GM21825 (cell line): ENCODE results near the gene RCAN2.

Experiments
- ATAC-seq: cut with Tn5 transposase; IDR thresholded peaks from one replicate; pipeline ENCODE4 v1.9.1; 2021; ENCODE audit warnings: mild to moderate bottlenecking, moderate library complexity; ENCODE audit not compliant: unreplicated experiment

Gene RCAN2

DNA sequence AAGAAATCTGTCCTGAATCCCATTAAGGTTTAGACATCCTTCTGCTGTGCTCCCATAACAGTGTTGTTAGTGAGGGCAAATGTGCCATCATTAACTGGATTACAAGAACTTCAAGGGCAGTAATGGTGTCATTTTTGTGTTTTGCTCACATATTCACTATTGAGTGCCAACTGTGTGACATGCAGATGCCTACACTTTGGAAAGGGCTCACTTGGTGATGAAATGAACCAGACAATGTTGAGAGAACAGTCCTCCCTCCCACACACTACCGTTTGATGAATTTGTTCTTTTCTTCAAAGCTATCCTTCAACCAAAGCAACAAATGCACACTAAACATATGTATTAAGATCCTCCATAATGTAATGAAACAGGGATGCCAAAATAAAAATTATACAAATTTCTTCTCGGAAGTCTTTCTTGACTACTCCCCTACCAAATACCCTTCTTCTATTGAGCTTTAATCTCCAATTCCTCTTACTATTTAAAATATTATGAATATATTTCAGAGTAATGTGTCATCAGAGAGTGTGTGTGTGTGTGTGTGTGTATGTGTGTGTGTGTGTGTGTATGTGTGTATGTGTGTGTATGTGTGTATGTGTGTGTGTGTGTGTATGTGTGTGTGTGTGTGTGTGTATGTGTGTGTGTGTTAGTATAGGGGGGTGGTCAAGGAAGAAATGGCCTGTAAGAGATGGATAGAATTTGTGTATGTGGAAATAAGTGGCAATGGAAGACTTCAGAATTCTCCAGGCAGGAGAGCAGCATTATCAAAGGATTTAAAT lies 228.1 kb downstream of the RCAN2 start:
- ATAC-seq: no peak

DNA sequence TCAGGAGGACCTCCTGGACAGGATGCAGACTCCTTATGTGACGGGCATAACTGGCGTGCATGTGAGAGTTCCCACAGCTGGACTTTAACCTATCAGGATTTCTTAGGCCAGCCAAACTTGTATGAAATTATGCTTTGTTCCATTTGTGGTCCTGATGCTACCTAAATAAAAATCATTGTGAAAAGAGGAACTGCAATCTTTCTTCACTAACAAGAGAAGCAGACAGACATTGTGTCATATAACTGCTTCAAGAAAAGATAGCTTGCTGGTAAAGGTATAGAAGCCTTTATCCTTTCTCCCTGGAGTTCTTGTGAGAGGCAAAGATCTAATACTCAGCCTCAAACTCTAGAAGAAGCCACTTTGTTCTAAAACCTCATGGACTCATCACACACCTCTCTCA lies 233.0 kb downstream of the RCAN2 start:
- ATAC-seq: no peak

DNA sequence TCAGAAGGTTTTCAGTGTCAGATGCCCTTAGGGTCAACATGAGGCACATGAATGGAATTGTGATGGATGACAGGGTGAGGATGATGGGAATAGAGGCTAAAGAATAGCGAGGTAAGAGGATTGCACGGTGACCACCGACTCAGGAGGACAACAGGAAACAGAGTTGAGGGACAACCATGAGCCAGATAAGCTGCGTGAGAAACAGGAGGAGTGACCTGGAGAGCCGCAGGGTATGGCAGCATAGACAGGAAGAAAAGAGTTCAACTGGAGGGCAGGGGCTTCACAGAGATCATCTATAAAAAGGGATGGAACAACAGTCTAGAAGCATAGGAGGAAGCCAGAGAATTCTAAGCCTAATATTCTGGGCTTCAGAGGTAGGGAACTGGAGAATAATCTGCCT lies 235.7 kb downstream of the RCAN2 start:
- ATAC-seq: no peak

DNA sequence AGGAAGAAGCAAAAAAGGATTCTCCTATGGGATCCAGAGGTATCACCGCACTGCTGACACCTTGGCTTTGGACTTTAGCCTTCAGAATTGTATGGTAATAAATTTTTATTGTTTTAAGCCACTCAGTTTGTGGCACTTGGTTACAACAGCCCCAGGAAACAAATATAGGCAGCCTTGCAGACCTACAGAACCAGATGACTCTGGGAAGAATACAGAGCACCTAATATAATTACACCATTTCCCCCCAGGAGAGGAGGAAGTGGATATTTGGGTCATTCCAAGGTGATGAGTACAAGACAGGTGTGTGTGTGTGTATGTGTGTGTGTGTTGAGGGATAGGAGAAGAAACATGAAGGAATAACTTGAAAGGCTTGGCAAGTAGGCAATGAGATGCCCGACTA lies 236.3 kb downstream of the RCAN2 start:
- ATAC-seq: no peak

DNA sequence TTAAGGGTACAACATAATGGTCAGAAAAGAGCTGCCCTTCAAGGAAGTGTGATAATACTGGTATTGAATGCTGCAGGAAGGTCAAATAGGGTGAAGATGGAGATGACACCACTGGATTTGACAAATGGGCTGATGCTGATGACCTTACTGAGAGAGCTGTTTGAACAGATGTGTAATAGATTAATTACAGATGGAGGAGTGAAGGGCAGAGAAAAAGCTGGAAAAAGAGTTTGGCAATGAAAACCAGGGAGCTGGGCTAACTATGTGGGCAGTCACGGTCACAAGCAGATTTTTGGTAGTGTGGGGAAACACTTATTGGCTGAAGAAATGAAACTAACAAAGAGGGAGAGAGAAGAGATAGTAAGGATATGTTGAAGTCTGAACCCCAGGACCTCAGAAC lies 236.9 kb downstream of the RCAN2 start:
- no peak for ATAC-seq

DNA sequence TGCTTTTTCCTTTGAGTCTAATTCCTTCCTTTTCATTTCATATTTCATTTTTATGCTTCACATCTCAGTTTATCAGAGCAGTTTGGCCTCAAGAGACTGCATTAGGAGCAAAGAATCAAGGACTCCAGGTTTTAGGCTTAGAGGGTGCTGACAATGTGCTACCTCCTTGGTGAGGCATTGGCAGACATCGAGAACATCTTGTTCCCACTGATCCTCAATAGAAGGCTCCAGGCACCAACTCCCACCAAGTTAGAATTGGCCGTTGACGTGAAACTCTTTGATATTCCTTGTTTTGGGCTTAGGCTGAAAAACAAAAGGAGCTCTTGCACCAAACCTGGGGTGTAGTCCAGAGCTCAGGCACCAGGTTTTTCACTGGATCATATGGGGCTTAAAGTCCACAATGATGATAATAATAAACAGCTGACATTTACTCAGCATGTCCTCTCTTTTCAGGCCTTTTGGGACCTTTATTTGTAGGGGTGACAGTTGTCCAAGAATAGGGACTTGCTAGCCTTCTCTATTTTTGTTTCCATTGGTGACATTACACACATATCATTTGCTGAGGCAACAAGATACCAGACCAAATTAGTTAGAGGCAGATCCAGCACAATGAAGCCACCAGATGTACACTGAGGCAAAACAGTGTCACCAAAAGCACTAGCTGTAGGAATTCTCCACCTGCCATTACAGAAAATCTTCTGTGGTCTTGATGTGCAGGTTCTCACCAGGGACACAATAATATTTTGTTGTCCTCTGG lies 239.5 kb downstream of the RCAN2 start:
- ATAC-seq: no peak

DNA sequence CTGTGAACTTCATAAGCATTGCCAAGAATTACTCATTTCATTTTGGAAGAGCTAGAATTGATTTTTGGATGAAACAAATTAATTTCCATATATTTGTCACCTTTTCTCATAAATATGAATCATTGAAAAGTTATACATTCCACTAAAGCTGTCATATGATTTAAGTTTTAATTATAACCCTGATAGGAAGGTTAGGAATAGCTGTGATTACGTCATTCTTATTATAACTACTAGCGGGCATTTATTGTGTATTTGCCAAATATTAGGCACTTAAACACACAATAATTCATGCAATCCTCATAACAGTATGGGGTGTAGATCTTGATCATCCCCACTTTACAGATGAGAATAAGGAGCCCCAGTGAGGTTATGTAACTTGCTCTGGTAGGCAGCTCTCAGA lies 243.1 kb downstream of the RCAN2 start:
- no peak for ATAC-seq

DNA sequence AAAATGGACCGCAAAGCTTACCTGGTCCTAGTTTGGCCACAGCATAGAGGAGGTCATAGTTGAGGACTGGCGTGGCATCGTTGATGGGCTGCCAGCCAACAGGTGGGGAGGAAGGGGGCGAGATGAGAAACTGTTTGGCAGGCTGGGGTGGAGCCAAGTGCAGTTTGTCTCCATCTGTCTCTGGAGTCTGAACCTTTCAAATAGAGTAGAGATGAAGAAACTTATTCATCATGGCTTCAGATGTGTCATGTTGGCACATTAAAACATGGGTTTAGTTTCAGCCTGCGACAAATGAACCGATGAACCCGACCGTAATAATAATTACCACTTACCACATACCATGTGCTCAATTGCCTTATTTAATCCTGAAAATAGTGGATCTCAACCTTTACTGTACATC lies 244.5 kb downstream of the RCAN2 start:
- ATAC-seq: no peak

DNA sequence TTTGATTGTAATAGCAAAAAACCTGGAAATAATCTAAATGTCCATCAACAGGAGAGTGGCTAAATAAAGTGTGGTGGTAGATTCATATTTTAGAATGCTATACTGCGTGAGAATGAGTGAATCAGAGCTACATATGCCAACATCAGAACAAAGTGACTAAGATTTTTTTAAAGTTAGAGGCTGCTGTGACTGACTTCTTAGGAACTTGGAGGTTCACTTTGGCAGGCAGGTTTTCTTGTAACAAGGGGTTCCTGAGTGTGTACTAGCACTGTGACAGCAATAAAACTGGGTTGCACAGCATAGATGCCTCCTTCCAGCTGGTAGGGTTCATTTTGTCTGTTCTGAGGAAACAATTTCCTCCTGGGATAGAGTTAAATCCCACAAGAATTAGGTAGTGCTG lies 245.2 kb downstream of the RCAN2 start:
- ATAC-seq: no peak

DNA sequence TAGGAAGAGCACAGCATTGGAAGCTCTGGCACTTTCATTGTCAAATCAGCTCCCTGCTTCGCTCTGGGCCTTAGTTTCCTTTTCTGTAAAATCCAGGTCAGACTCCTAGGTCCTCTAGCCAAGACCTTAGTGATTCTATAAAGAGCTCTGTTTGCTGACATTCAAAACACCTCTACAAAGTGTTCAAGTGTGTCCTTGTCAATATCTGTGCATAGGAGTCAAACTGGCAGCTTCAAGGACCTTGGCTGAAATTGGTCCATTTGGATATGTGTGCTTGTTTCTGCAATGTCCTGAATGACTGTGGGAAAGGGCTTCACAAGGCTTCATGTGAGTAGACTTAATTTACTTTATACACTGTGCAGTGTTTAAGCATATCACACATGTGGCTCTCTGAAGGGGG lies 246.6 kb downstream of the RCAN2 start:
- ATAC-seq: no peak

DNA sequence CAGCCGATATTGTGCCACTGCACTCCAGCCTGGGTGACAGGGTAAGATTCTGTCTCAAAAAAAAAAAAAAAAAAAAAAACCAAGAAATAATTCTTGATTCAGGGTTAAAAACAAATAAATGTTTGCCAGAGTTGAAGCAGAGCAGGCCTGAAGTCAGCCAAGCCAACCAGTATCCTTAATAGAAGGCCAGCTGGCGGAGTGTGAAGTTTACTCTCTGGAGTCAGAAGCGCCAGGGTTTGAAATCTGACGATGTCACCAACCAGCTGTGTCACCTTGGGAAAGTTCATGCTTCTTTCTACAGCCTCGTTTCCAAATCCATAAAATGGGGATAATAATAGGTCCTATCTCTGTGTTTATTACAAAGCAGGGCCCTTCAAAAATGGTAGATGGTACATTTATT lies 247.5 kb downstream of the RCAN2 start:
- ATAC-seq: no peak

DNA sequence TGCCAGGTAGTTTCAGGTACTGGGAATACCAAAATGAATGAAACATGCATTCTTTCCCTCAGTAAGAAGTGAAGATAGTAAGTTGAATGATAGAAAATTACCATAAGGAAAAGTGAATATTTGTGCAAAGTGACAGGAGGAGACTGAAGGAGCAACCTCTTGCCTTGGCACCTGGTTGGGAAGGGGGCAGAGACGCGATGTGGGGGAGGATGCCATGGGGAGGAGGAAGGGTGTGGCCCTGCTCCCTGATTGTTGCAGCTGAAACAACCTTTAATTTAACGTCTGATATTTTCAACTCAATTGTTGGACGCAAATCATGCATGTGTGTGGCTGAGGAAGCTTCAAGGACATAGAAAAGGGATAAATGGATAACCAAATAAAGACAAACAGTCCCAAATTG lies 248.3 kb downstream of the RCAN2 start:
- no peak for ATAC-seq

DNA sequence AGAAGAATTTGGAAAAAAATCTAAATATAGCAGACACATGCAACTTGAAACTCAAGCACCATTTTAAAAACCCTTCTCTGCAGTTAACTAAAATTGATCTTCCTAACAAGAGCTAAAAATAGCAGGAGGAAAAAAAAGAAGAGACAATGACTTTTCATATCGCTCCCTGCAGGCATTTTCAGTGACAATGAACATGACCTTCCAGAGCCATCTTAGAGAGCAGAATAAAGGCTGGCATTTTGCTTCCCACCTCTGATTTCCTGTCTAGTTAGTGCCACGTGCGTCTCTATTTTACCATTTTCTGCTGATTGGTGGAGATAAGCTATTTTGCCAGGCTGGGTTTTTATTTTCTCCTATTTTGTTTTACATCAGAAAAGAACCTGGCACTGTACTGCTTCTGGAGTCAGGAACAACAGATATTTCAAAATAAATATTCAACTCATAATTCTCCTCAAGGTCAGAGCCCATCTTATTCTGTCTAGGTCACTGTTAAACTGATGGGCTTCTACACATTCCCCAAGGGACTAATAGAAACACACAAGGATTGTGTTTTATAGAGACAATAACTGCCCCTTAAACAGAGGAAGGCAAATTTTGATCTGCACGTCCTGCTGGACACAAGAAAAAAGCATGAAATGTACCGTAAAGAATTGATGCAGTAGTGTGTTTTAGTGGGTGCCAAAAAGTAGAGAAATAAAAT lies 250.2 kb downstream of the RCAN2 start:
- no peak for ATAC-seq

DNA sequence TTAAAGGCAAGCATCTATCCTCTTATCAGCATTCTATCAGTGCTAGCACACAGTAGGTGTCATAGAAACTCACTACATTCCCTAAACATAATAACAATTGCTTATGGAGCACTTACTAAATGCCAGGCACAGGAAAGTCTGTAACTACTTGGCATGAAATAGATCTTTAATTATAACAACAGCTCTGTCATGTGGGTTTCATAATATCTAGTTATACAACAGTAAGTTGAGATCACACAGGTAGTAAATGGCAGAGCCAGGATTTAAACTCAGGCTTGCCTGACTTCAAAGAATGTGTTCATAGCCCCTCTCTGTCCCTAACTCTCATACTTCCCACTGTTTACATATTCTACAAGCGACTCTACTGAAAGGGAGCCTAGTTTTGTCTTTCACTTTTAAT lies 254.5 kb downstream of the RCAN2 start:
- no peak for ATAC-seq

DNA sequence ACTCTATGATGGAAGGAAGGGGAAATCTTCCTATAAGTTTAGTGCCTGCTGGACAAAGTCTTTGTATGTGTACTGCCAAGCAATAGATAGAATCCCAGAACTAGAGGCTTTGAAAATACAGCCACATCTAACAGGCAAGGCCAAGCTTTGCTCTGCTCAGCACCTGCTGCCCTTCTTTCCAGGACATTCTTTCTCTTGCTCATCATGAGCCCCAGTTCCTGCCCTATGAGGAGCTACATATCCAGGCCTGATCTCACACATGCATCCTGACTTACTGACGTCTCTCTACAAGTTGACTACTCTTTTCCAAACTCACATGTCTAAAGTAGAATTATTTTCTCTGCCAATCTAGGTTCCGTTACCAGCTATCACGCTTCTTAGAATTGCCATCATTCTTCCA lies 256.0 kb downstream of the RCAN2 start:
- no peak for ATAC-seq

DNA sequence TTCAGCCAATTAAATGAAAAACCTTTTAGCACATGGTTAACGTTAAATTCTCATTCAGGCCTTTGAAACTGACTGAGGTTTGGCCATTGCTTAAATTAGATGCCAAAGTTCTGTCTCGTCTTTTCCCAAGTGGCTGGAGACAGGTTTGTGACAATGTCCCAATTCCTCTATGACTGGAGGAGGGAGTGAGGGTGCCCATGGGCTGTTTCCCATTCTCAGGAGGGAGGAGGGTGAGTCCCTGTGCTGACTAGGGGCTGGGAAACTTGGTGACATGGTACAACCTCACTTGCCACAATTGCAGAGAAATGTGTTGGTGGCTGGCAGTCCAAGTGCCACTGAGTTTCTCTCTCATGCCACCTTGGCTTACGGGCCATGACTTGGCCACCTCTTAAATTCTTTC lies 256.5 kb downstream of the RCAN2 start:
- no peak for ATAC-seq

DNA sequence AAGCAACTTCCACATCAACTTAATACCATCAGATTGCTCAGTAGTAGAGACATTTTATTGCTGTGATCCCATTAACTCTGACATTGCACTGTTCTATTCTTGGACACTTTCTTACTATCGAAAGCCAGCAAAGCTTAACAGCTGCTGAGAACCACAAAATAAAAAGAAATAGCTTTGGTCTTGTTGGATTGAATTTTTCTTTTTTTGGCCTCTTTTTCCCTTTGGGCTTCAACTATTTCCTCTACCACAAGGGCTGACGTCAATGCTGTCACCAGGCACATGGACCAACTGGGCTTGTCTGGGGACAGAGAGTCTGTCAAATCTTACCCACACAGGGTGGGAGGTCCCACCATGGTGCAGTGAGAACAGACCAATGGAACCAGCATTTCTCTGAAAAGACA lies 257.1 kb downstream of the RCAN2 start:
- ATAC-seq: no peak

DNA sequence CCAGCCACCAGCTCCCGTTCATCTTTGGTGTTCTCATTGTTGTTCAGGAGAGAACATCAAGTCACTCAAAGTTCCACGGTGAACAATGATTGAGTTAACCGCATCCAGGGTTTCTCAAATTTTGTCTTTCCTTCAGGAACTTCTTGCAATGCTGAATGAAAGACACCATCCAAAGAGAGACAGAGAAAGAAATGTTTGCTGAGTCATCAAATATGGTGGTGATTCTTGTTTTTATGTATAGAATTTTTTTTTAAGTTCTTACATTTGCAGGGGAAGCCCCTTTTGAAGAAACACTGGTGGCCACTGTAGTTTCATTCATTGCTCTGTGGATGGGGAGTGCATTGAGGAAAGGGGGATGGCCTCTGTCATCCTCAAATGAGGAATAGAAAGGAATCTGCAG lies 258.1 kb downstream of the RCAN2 start:
- ATAC-seq: no peak

DNA sequence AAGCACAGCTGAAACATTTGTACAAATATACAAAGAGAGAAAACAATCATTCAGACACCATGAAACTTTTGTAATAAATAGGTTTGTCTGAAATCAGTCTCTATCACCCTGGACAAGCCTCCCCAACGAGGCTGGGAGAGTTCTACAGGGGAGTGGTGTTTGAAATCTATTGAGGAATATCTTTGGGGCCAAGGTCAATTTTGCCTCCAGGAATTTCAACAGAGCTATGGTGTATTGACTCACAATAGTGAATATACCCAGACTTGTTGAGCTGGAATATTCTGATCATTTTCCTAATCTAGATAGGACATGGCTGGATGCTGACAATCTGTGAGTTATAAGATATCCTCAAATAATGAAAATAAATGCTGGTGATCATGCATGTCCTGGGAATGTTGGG lies 269.0 kb downstream of the RCAN2 start:
- ATAC-seq: no peak

DNA sequence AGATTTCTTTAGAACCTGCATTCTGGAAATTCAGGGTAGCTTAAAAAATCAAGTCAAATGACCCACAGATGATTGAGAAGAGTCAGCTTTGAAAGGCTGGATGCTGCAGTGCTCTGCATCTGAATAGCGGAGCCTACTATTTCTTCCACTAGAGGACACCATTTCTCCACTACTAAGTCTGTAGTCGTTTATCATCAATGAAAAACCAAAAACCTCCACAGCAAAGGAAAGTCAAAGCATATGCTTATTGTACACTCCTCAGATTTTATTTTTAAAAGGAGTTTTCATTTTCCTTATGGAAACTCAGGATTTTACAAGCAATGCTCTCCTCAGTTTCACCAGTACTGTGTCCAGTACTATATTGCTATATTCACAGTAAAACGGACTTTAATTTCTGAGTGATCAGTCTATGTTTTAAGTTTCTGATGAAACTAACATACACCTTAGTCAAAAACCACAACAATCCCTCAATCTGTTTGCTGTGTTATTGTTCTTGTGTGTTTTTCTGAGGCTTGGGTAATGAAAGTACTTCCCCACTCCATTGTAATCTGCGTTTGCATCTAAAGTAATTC lies 269.9 kb downstream of the RCAN2 start:
- peak; percentile 49 for ATAC-seq

DNA sequence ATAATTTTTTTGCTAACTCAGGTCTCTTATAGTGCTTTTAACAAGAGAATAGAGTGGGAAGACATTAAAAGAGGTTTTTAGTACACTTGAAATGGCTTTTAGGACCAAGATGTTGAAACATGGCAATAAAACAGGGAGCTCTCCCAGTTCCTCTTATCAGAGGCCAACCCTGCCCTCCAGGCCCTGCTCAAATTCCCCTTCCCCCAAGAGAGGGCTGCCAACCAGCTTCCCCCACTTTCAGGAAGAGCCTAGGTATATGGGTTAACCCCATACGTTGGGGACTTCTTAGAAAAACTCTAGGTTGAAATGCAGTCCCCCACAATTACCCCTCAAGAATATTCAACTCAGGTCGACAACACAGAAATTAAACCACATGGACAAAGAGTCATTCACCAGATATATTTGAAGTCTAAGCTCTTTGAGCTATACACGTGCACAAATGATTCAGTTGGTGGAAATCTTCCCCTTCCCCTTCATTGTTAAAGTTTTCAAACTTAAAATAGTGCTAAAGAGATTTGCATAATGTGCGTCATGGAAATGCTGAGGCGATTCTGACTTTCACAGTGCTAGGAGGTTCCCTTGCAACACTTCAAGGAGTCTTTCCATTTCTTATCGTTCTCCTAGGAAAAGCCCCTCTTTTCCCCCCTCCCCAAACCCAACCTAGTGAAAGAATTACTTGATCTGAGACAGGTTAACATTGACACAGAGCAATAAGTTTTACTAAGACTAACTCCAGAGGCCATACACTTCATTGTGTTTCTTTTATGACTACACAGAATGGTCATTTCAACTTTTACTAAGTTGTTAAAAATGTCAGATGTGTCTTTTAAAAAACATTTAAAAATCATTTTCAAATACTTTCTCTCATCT lies 270.7 kb downstream of the RCAN2 start:
- ATAC-seq: peak; percentile 71
